H1 (cell line): ENCODE results near the gene COL17A1. TPM values are rescaled to one million over a fixed set of nuclear protein-coding genes. Genes with fewer than 3 reads are reported as not detected.

ENCODE experiments used
- ATF2 ChIP-seq: IDR thresholded peaks from 2 replicates; pipeline ENCODE4 v1.6.1; 2012; ENCODE audit warnings: low read length, inconsistent platforms
- BACH1 ChIP-seq: IDR thresholded peaks from 2 replicates; pipeline ENCODE4 v1.6.1; 2012; ENCODE audit warnings: low read length, improper control_type of control experiment
- BCL11A ChIP-seq, 2 experiments: IDR thresholded peaks; one replicate each; pipeline ENCODE4 v1.6.1; 2011; ENCODE audit warnings: low read depth in 2 of 2, low read length in 2 of 2, mild to moderate bottlenecking in 2 of 2
- CBX5 ChIP-seq: fragments of 300-800, 300-1000 bp; sonication (generic); IDR thresholded peaks from 2 replicates; pipeline ENCODE4 v1.7.1; 2016; ENCODE audit warnings: antibody characterized with exemption, low read length, low read depth
- CBX8 ChIP-seq: fragments of 300-800, 300-1000 bp; sonication (generic); IDR thresholded peaks from 2 replicates; pipeline ENCODE4 v1.7.1; 2016; ENCODE audit warnings: low read depth, low read length, borderline replicate concordance
- CEBPB ChIP-seq: IDR thresholded peaks from 2 replicates; pipeline ENCODE4 v1.6.1; 2012; ENCODE audit warnings: low read depth, low read length
- CHD1 ChIP-seq: IDR thresholded peaks from 2 replicates; pipeline ENCODE4 v1.6.1; 2012; ENCODE audit warnings: low read depth, low read length, improper control_type of control experiment
- CHD2 ChIP-seq: IDR thresholded peaks from 2 replicates; pipeline ENCODE4 v1.6.1; 2012; ENCODE audit warnings: low read length, improper control_type of control experiment
- EP300 ChIP-seq, 2 experiments: IDR thresholded peaks; 1 replicate in 1 of 2; 2 replicates in 1 of 2; pipeline ENCODE4 v1.6.1; 2011 to 2012; ENCODE audit warnings: low read depth in 2 of 2, low read length in 2 of 2, mild to moderate bottlenecking in 2 of 2, borderline replicate concordance in 1 of 2, inconsistent platforms in 1 of 2, moderate library complexity in 1 of 2
- FOSL1 ChIP-seq: IDR thresholded peaks from 2 replicates; pipeline ENCODE4 v1.6.1; 2011; ENCODE audit warnings: mild to moderate bottlenecking, low read depth, low read length, moderate library complexity; ENCODE audit not compliant: insufficient read depth
- HDAC2 ChIP-seq, 2 experiments: fragments of 300-600 bp in 1 of 2; sonication (generic) in 1 of 2; IDR thresholded peaks; 2 replicates each; pipeline ENCODE4 v1.6.1; 2011 to 2012; ENCODE audit warnings: low read depth in 2 of 2, low read length in 2 of 2, mild to moderate bottlenecking in 2 of 2, moderate library complexity in 2 of 2, borderline replicate concordance in 1 of 2, inconsistent platforms in 1 of 2
- KDM4A ChIP-seq: IDR thresholded peaks from one replicate; pipeline ENCODE4 v1.7.1; 2012; ENCODE audit warnings: low read depth, mild to moderate bottlenecking, moderate library complexity, low read length, inconsistent platforms; ENCODE audit not compliant: severe bottlenecking
- KDM5A ChIP-seq: fragments of 200-600 bp; IDR thresholded peaks from 2 replicates; pipeline ENCODE4 v1.7.1; 2012; ENCODE audit warnings: mild to moderate bottlenecking, low read length, inconsistent platforms, mixed read lengths
- PHF8 ChIP-seq: fragments of 200-600 bp; sonication (generic); conservative IDR thresholded peaks from 2 replicates; pipeline ENCODE4 v1.7.1; 2012; ENCODE audit warnings: low read depth, mild to moderate bottlenecking, inconsistent platforms, low read length, moderate library complexity
- RNF2 ChIP-seq: fragments of 200-900, 300-1000 bp; sonication (generic); IDR thresholded peaks from 2 replicates; pipeline ENCODE4 v1.7.1; 2016; ENCODE audit warnings: borderline replicate concordance, low read depth, mild to moderate bottlenecking, antibody characterized with exemption, low read length; ENCODE audit not compliant: poor library complexity, severe bottlenecking; ENCODE audit errors: missing control alignments
- TAF1 ChIP-seq: IDR thresholded peaks from 2 replicates; pipeline ENCODE4 v1.6.1; 2011; ENCODE audit warnings: mild to moderate bottlenecking, low read depth, low read length
- USF2 ChIP-seq: IDR thresholded peaks from 2 replicates; pipeline ENCODE4 v1.6.1; 2011; ENCODE audit warnings: low read length, improper control_type of control experiment
- ZNF274 ChIP-seq: IDR thresholded peaks from 2 replicates; pipeline ENCODE4 v1.7.0; 2012; ENCODE audit warnings: low read length, borderline replicate concordance; ENCODE audit errors: extremely low read depth
- polyA plus RNA-seq, 7 experiments: library from polyadenylated mRNA; depleted of rRNA in 3 of 7; stranded (reverse) in 5 of 7; unstranded in 2 of 7; fragments of >200 nt in 5 of 7; fragments of 200-250 nt in 2 of 7; gene quantifications; 1 replicate in 5 of 7; 2 replicates in 1 of 7; 4 replicates in 1 of 7; pipeline versions ENCODE4 v1.2.1 to v1.2.3, GENCODE V29; 2011 to 2013; ENCODE audit warnings: missing spikeins in 2 of 7, mixed read lengths in 2 of 7
- total RNA-seq: library from RNA; stranded (reverse); fragmentation: NEBNext Ultra II Directional; extraction: Animal tissue kit (Norgen Biotek cat#: 25700); gene quantifications from 2 replicates; pipeline ENCODE4 v1.2.1, GENCODE V29; 2021

The COL17A1 gene
- total and polyA plus RNA-seq, 2 of the 8 experiments (the other 6 are each of a cell fraction or from before 2014, with no cell fraction given), result 0.35 to 0.37 TPM

GRCh38 chr10:104056619-104057273, 28.9 kb downstream of the COL17A1 start (continued):
- no peak for TF ChIP-seq USF2
- TF ChIP-seq ATF2, result no peak
- TF ChIP-seq RNF2, result no peak
- no peak for TF ChIP-seq ZNF274
- TF ChIP-seq CHD1, result no peak
- no peak for TF ChIP-seq TAF1
- no peak for TF ChIP-seq FOSL1
- TF ChIP-seq EP300 (IDR thresholded peaks at IDR 0.05; ENCODE audit: borderline replicate concordance in 1 of 2, low read depth in 2 of 2, low read length in 2 of 2), result no peak
- no peak for TF ChIP-seq CEBPB
- no peak for TF ChIP-seq KDM5A
- TF ChIP-seq BACH1, result no peak
- TF ChIP-seq CHD2, result no peak
- no peak for TF ChIP-seq KDM4A
- no peak for TF ChIP-seq CBX5
- no peak for TF ChIP-seq CBX8
- TF ChIP-seq PHF8, result no peak
- TF ChIP-seq HDAC2 (IDR thresholded peaks at IDR 0.05; ENCODE audit: borderline replicate concordance in 1 of 2, low read depth in 2 of 2, low read length in 2 of 2), result peak in 1 of 2 experiments; percentile 73; a peak in 1 of 4 replicates
- no peak for TF ChIP-seq BCL11A (IDR thresholded peaks at IDR 0.05; ENCODE audit: low read depth in 2 of 2, low read length in 2 of 2)
